Activated B cell treated with CpG ODN at 0.5 μM for 24 hours (primary cell): Measurements from ENCODE around the gene IDH3B. TPM values are rescaled to one million over a fixed set of nuclear protein-coding genes. Genes with fewer than 3 reads are reported as not detected.

Source experiments
- ATAC-seq: fragments of 200-7000 bp; cut with Tn5 transposase; one replicate; pipeline ENCODE4 v1.10.0; 2021; ENCODE audit warnings: low read depth, mild to moderate bottlenecking, moderate library complexity
- CTCF ChIA-PET: fragments of 350-600 bp; sonication (Branson Sonifier 250); formaldehyde crosslinking; loops from one replicate; lab custom pipeline; 2021; ENCODE audit warnings: antibody characterized with exemption; lab: Charles Lee
- POLR2A ChIA-PET: fragments of 350-600 bp; sonication (Branson Sonifier 250); formaldehyde crosslinking; loops from one replicate; lab custom pipeline; 2021; ENCODE audit warnings: antibody characterized with exemption; lab: Charles Lee
- DNase-seq: peaks from one replicate; pipeline ENCODE4 v3.0.0; 2022
- H3K27ac Mint-ChIP-seq: one replicate; pipeline ENCODE4 v1.8.0; 2020; ENCODE audit warnings: mixed read lengths
- H3K27me3 Mint-ChIP-seq: one replicate; pipeline ENCODE4 v1.8.0; 2021; ENCODE audit warnings: mixed read lengths
- H3K36me3 Mint-ChIP-seq: one replicate; pipeline ENCODE4 v1.8.0; 2021; ENCODE audit warnings: low read depth, mixed read lengths
- H3K4me1 Mint-ChIP-seq: one replicate; pipeline ENCODE4 v1.8.0; 2021; ENCODE audit warnings: mixed read lengths
- H3K4me3 Mint-ChIP-seq: one replicate; pipeline ENCODE4 v1.8.0; 2020; ENCODE audit warnings: mild to moderate bottlenecking, mixed read lengths
- H3K9me3 Mint-ChIP-seq: one replicate; pipeline ENCODE4 v1.8.0; 2020; ENCODE audit warnings: mixed read lengths
- intact Hi-C: fragments of 100-400 bp; cut with micrococcal nuclease; formaldehyde crosslinking; loops from one replicate; pipeline ENCODE4 v1.15.1; 2024
- total RNA-seq: library from RNA; stranded (reverse); gene quantifications from 2 replicates; pipeline ENCODE4 v1.2.3, GENCODE V29; 2022
- TF ChIP-seq, protein P1 (sequence below): fragments of 200-600 bp; IDR thresholded peaks from one replicate; pipeline ENCODE4 v1.8.0; 2022; ENCODE audit warnings: antibody characterized with exemption, mild to moderate bottlenecking

Gene IDH3B
- 121 and 127 TPM in 2 replicates for total RNA-seq

DNA sequence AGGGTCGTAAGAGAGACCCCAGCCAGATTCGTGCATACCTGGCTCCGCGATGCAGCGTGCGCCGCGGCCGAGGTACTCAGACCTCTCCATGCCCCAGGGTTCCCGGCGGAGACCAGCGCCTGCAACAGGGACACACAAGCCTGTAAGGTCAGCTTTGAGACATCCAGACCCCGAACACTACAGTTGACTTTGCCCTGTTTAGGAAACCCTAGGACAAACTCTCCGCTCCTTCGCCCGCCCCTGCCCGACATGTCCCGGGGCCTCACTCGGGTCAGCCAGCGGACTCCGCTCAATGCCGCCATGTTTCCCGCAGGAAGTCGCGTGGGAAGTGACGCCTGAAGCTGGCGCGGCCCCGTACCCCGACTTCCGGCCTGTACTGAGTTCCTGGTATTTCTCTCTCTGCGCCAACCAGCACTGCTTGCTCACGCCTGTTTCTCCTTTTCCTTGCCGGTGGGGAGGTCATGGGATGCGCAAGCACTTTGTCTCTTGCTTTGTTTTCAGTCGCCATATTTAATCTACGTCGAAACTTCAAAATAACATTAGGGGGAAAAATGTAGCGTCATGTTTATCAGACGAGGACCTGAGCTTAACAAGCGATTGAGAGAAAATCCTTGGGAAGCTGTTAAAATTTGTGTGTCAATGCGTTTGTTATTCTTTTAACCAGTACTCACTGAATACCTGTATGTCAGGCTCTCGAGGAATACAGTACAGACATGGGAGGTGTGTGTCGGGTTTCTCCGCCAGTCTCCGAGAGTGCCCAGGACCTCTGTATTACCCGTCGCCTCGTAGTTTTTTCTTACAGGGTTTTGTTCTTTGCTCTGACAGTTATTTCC lies at the start of gene IDH3B:
Gene IDH3B, minus strand, starts transcription at position 330 of the 833 bp plus-strand sequence. Its CDS starts 28 bp downstream, at position 302.
- CTCF ChIA-PET, result interaction anchor here (2.1 kb wide), 1 partner anchor 11 kb away, joined by 4 read pairs; the partner anchor contains the start of gene NOP56
- POLR2A ChIA-PET, result interaction anchor here (0.8 to 4.1 kb wide), 8 partner anchors 10 to 575 kb away, joined by 3 to 162 read pairs (median 4); partner anchors contain the start of genes EBF4, NOP56, SLC4A11 and SNRPB
- peak; percentile 95 for ATAC-seq

DNA sequence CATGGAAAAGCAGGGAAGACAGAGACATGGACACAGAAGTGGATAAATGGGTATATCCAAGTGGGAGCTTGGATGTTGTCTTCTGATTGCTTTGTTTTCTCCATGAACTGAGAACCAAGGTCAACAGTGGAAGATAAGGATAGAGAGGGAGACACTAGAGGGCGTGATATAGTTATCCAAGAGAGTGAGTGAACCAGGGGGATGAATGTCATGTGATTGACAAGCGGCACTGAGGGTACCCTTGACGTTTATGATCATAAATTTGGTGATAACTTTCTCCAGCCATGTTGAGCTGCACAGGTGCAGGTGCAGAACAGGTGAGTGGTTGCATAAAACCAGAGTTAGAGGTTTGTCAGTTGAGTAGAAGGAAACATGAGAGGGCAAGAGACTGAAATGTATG lies 49.3 kb upstream of the IDH3B start:
- H3K27me3 Mint-ChIP-seq, result peaks cover 9% of the 10 kb centered on the region
- DNase-seq, result no peak
- H3K4me1 Mint-ChIP-seq, result no peaks in the 10 kb centered on the region
- no peak overlapping the region for H3K27ac Mint-ChIP-seq
- ChIA-PET CTCF (no interaction called here), POLR2A (no interaction called here)
- ATAC-seq, result no peak
- H3K9me3 Mint-ChIP-seq, result peaks cover 4% of the 10 kb centered on the region
- H3K36me3 Mint-ChIP-seq, result no peaks in the 10 kb centered on the region
- intact Hi-C loops, result loop anchor here (1.0 kb wide), 2 partner anchors 139 to 288 kb away; no protein-coding TSS in a partner anchor
- TF ChIP-seq, protein P1, sequence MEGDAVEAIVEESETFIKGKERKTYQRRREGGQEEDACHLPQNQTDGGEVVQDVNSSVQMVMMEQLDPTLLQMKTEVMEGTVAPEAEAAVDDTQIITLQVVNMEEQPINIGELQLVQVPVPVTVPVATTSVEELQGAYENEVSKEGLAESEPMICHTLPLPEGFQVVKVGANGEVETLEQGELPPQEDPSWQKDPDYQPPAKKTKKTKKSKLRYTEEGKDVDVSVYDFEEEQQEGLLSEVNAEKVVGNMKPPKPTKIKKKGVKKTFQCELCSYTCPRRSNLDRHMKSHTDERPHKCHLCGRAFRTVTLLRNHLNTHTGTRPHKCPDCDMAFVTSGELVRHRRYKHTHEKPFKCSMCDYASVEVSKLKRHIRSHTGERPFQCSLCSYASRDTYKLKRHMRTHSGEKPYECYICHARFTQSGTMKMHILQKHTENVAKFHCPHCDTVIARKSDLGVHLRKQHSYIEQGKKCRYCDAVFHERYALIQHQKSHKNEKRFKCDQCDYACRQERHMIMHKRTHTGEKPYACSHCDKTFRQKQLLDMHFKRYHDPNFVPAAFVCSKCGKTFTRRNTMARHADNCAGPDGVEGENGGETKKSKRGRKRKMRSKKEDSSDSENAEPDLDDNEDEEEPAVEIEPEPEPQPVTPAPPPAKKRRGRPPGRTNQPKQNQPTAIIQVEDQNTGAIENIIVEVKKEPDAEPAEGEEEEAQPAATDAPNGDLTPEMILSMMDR, result no peak
- H3K4me3 Mint-ChIP-seq, result no peak overlapping the region

More for the DNA sequence above, at the start of gene IDH3B:
- peak; percentile 84 for DNase-seq
- H3K9me3 Mint-ChIP-seq, result no peaks in the 10 kb centered on the region
- intact Hi-C loops, result loop anchor here (1.0 kb wide), 3 partner anchors 12 to 562 kb away; partner anchors contain the start of gene NOP56
- TF ChIP-seq, protein P1, result no peak
- H3K27ac Mint-ChIP-seq, result peak within 1 kb of the TSS; percentile 98
- H3K27me3 Mint-ChIP-seq, result peaks cover 6% of the 10 kb centered on the region
- peaks cover 19% of the 10 kb centered on the region for H3K4me1 Mint-ChIP-seq
- H3K36me3 Mint-ChIP-seq, result peaks cover 40% of the 10 kb centered on the region
- H3K4me3 Mint-ChIP-seq, result peak within 1 kb of the TSS; percentile 93

DNA sequence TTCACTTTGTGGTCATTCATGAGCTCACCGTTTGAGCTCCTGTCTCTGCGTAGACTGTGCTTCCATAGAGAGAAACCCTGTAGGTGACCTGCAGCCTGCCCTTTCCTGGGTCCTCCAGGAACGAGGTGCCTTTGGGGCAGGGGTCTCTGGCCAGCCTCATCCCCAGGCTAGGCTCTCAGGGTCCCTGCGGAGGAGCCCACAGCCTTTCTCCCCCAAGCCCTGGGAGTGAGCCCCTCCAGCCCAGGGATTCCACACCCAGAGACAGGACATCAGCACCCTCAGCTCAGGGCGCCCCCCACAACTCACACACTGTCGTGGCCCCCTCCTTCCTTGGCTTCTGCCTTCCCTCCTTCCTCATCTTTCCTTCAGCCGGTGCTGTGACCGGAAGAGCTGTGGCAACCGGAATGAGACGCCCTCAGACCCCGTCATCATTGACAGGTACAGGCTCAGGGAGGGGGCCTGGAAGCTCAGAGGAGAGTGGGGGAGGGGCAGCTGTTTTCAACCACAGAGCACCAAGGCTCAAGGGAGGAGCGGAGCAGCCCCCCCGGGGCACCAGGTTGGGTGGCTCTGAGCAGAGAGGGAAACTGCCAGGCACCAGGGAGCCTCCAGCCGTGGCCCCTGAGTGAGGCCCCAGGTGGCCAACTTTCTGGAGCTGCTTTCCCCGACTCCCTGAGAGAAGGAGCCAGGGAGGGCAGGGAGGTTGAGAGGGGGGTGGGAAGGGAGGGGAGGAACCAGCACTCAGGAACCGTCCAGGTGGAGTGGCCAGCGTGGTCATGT lies 45.4 kb upstream of the IDH3B start:
- H3K4me3 Mint-ChIP-seq, result no peak overlapping the region
- intact Hi-C loops, result no loop called here
- POLR2A ChIA-PET, result no interaction called here
- no peak for DNase-seq
- H3K9me3 Mint-ChIP-seq, result no peaks in the 10 kb centered on the region
- H3K27ac Mint-ChIP-seq, result no peak overlapping the region
- TF ChIP-seq, protein P1, result no peak
- no peaks in the 10 kb centered on the region for H3K36me3 Mint-ChIP-seq
- peaks cover 21% of the 10 kb centered on the region for H3K27me3 Mint-ChIP-seq
- CTCF ChIA-PET, result no interaction called here
- no peaks in the 10 kb centered on the region for H3K4me1 Mint-ChIP-seq
- ATAC-seq, result no peak

DNA sequence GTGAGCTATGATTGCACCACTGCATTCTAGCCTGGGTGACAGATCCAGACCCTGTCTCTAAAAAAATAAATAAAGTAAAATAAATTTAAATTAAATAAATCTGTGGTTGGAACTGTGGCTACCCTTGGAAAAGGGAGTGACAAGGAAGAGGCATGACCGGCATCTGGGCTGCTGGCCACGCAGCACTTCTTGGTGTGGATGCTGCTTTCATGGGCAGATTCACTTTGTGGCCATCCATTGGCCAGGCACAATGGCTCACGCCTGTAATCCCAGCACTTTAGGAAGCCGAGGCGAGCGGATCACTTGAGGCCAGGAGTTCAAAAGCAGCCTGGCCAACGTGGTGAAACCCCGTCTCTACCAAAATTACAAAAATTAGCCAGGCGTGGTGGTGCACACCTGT lies 44.6 kb upstream of the IDH3B start:
- intact Hi-C loops, result no loop called here
- CTCF ChIA-PET, result no interaction called here
- H3K4me1 Mint-ChIP-seq, result no peaks in the 10 kb centered on the region

More for the DNA sequence above, 44.6 kb upstream of the IDH3B start:
- Mint-ChIP-seq H3K4me3 (no peak overlapping the region), H3K36me3 (no peaks in the 10 kb centered on the region), H3K27ac (no peak overlapping the region), H3K9me3 (no peaks in the 10 kb centered on the region), H3K27me3 (peaks cover 22% of the 10 kb centered on the region)
- DNase-seq (no peak), ATAC-seq (no peak)
- TF ChIP-seq, protein P1, result no peak
- POLR2A ChIA-PET, result no interaction called here
